GM12864 (cell line): ENCODE measurements around the gene IQSEC1.

ENCODE experiments used
- DNase-seq: peaks from one replicate; pipeline ENCODE4 v3.0.0-alpha.2; 2011; ENCODE audit warnings: low read depth
- H3K4me3 ChIP-seq: 2 replicates; pipeline ENCODE4 v1.5.1; 2011; ENCODE audit warnings: mild to moderate bottlenecking, low read depth, low read length, control low read depth
- TF ChIP-seq, protein P1 (sequence below): IDR thresholded peaks from 2 replicates; pipeline ENCODE4 v1.5.1; 2011; ENCODE audit warnings: low read depth, mild to moderate bottlenecking, moderate library complexity, low read length, control low read depth, inconsistent platforms; ENCODE audit errors: missing control alignments

Gene IQSEC1

DNA sequence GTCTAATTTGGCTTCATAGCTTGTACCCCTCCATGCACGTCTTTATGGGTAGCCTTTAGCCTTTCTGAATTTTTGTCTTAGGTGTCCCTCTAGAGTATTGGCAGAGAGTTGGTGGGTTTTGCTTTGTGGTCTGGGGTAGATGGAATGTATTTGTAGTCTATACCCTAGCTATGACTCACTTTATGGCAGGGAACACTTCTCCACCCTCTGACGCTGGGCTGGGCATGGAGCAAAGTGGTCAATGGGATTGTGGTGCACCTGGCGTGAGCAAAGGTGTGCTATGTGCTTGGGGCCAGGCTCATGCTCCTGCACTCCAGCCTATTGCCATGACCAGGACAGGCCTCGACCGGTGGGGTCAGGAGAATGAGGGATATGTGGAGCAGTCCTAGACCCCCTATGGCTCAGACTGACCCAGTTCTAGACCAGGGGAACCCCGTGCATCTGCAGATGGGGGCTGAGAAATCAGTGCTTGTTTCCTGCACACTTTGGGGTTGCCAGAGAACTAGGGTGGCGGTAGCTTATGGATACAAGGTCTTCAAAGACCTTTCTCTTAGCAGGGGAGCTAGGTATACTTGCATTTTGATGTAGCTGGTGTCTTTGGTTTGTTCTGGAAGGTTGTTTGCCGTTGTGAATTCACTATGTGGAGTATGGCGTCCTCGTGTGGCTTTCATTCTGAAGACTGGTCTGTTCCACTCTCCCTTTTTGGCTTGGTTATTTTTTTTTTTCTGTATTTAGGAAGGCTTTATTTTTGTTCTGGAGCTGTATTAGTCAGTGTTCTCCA, 182.4 kb downstream of the IQSEC1 start:
- H3K4me3 ChIP-seq: no peak overlapping the region
- no peak for DNase-seq
- TF ChIP-seq, protein P1, sequence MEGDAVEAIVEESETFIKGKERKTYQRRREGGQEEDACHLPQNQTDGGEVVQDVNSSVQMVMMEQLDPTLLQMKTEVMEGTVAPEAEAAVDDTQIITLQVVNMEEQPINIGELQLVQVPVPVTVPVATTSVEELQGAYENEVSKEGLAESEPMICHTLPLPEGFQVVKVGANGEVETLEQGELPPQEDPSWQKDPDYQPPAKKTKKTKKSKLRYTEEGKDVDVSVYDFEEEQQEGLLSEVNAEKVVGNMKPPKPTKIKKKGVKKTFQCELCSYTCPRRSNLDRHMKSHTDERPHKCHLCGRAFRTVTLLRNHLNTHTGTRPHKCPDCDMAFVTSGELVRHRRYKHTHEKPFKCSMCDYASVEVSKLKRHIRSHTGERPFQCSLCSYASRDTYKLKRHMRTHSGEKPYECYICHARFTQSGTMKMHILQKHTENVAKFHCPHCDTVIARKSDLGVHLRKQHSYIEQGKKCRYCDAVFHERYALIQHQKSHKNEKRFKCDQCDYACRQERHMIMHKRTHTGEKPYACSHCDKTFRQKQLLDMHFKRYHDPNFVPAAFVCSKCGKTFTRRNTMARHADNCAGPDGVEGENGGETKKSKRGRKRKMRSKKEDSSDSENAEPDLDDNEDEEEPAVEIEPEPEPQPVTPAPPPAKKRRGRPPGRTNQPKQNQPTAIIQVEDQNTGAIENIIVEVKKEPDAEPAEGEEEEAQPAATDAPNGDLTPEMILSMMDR: no peak

DNA sequence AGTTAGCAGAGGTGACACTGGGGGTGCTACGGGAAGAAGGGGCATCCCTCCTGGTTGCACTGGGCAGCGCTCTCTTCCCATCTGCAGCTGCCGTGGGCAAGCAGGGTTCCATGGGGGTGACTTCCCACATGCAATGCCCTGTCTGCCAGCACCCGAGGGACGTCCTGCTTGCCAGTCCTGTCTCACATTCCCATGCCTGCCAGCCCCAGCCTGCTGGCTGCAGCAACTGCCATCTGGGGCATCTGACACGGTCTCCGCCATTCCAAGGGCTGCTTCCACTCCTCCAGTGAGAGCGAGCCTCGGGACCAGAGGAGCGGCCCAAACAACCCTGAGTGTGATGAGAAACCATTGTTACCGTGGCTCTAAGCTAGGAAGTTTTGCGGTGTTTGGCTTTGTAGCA, 186.5 kb downstream of the IQSEC1 start:
- no peak overlapping the region for H3K4me3 ChIP-seq
- TF ChIP-seq, protein P1: no peak
- DNase-seq: no peak

DNA sequence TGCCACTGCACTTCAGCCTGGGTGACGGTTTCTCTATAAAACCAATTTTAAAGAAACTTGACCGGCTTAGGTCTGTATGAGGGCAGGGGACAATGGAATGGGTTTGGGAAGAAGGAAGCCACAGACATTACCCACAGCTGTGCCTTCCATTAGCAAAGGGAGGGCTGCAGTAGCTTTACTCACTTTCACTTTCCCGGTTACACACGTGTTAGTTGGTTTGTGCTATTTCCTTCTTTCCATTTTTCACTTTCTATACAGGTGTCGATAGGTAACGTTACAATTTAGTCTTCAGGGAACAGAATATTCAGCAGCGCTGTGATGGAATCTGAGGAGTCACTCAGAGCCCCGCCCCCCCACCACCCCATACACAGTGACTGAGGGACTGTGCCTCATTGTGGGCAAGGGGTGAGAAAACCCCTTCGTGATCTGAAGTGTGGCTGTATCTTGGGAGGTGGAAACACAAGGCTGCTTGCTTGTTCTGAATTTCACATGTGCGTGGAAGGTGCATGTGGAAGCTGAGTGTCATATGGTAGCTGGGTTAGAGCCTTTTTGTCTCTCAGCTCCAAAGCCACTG, 187.0 kb downstream of the IQSEC1 start:
- TF ChIP-seq, protein P1: no peak
- peak; percentile 35 for DNase-seq
- H3K4me3 ChIP-seq: peak overlapping the region; percentile 31; the same call in 1 of the 2 replicates

DNA sequence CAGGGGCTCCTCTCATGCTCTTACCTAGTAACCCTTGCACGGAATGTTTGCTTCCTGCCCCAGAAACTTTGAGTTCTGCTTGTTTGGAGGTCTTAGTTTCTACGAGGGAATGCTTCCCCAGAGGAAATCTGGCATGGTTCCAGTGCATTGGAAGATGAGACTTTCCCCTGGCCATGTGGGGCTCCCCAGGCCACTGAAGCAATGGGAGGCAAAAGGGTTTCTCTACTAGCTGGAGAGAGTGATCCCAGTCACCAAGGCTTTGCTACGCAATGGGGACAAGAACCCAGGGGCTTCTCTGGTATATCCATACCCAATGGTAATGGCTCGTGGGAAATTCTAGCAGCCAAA, 187.7 kb downstream of the IQSEC1 start:
- H3K4me3 ChIP-seq: no peak overlapping the region
- no peak for DNase-seq
- TF ChIP-seq, protein P1: no peak

DNA sequence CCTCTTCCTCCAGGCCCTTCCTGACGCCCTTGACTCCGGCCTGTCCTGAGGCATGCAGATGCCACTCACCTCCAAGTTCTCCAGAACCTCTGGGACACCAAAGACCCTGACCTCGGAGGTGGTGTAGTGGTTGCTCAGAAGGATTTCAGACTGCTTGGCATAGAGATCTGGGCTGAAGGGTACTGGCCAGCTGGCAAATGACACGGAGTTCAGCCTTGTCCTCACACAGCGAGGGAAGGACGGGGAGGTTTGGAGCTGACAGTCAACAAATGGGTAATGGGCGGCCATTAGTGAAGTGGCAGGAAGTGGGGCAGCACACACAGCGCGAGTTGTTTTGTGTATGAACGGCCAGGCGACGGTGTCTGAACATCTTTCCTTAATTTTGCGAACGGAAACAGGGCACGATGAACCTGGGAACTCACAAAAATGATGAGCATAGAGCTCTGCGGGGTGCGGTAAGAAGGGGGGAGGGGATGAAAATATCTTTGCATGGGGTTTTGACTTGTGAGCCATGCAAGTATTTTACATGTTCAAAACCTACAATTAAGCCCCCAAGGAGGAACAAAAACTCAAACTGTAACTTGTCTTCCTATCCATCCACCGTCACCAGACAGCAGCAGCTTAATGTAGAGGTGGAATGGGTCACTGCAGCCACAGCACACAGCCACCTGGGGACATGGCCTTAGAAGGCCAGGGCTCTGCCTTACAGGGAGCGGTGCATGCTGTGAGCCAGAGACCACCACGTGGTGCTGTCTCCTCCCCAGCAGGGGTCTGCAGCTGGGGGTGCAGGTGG, 188.2 kb downstream of the IQSEC1 start:
- H3K4me3 ChIP-seq: no peak overlapping the region
- peak; percentile 22 for DNase-seq
- TF ChIP-seq, protein P1: no peak

DNA sequence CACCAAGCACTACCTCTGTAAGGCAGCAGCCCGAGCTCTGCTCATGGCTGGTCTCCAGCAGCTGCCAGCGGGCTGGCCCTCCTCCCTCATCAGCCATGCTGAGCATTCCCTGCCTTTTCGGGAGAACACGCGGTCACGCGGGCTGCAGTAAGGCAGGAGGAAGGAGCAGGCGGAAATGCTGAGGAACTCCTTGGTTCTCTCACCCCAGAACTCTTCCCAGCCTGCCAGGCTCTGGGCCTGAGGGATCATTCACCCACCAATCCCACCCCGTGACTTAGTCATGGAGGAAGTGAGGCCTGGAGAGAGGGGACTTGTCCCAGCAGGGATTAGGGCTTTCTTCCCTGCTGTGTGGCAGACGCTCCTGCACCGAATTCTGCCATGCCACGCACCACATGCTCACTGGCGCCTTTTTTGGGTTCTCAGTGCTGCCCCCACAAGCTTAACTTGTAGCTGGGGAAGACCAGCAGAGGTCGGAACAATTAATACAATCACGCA, 189.0 kb downstream of the IQSEC1 start:
- H3K4me3 ChIP-seq: no peak overlapping the region
- TF ChIP-seq, protein P1: no peak
- DNase-seq: no peak
